SK-N-SH treated with all-trans-retinoic acid at 6 μM for 48 hours (cell line): Measurements from ENCODE around the gene GPC6.

Experiments used
- BACH2 ChIP-seq: fragments of 250-450 bp; sonication (Bioruptor Pico); IDR thresholded peaks from 2 replicates; pipeline ENCODE4 v1.9.0; 2021; ENCODE audit warnings: mild to moderate bottlenecking, borderline replicate concordance
- CREB5 ChIP-seq: fragments of 250-450 bp; sonication (Bioruptor Pico); IDR thresholded peaks from 2 replicates; pipeline ENCODE4 v1.5.1; 2020; ENCODE audit warnings: low read depth, mild to moderate bottlenecking, moderate library complexity
- CSRNP3 ChIP-seq: fragments of 250-450 bp; sonication (Bioruptor Pico); IDR thresholded peaks from 2 replicates; pipeline ENCODE4 v1.5.1; 2021; ENCODE audit warnings: mild to moderate bottlenecking, moderate library complexity
- ESRRG ChIP-seq: fragments of 250-450 bp; sonication (Bioruptor Pico); IDR thresholded peaks from 2 replicates; pipeline ENCODE4 v1.6.1; 2021; ENCODE audit warnings: mild to moderate bottlenecking
- ISL1 ChIP-seq: fragments of 250-450 bp; sonication (Bioruptor Pico); IDR thresholded peaks from 2 replicates; pipeline ENCODE4 v2.1.2; 2022; ENCODE audit warnings: mild to moderate bottlenecking, moderate library complexity
- PATZ1 ChIP-seq: fragments of 250-450 bp; sonication (Bioruptor Pico); IDR thresholded peaks from 2 replicates; pipeline ENCODE4 v1.8.0; 2020; ENCODE audit warnings: mild to moderate bottlenecking, moderate library complexity, borderline replicate concordance
- PPARA ChIP-seq: fragments of 250-450 bp; sonication (Bioruptor Pico); IDR thresholded peaks from 2 replicates; pipeline ENCODE4 v1.5.0; 2020; ENCODE audit warnings: mild to moderate bottlenecking, borderline replicate concordance
- RARB ChIP-seq: fragments of 250-450 bp; sonication (Bioruptor Pico); IDR thresholded peaks from 2 replicates; pipeline ENCODE4 v1.8.0; 2021; ENCODE audit warnings: mild to moderate bottlenecking, moderate library complexity
- ZC3H10 ChIP-seq: fragments of 250-450 bp; sonication (Bioruptor Pico); IDR thresholded peaks from 2 replicates; pipeline ENCODE4 v1.5.1; 2021; ENCODE audit warnings: mild to moderate bottlenecking, moderate library complexity
- ZFP3 ChIP-seq: fragments of 250-450 bp; sonication (Bioruptor Pico); IDR thresholded peaks from 2 replicates; pipeline ENCODE4 v1.5.0; 2020; ENCODE audit warnings: mild to moderate bottlenecking, moderate library complexity
- ZFP30 ChIP-seq: fragments of 450-650 bp; formaldehyde crosslinking; IDR thresholded peaks from 2 replicates; pipeline ENCODE4 v1.5.0; 2022; ENCODE audit warnings: mild to moderate bottlenecking, moderate library complexity
- ZNF8 ChIP-seq: fragments of 450-650 bp; formaldehyde crosslinking; IDR thresholded peaks from 2 replicates; pipeline ENCODE4 v1.5.0; 2020; ENCODE audit warnings: mild to moderate bottlenecking, moderate library complexity

GRCh38 chr13:94232956-94233355 is 1006.3 kb downstream of the GPC6 start:
- TF ChIP-seq ZNF8 (CRISPR knock-in tag) (no peak), ESRRG (CRISPR knock-in tag) (no peak), CREB5 (CRISPR knock-in tag) (no peak), ZC3H10 (CRISPR knock-in tag) (no peak), PPARA (no peak), CSRNP3 (CRISPR knock-in tag) (no peak), PATZ1 (CRISPR knock-in tag) (no peak), RARB (CRISPR knock-in tag) (no peak), ZFP30 (CRISPR knock-in tag) (no peak), ZFP3 (CRISPR knock-in tag) (no peak), BACH2 (CRISPR knock-in tag) (no peak), ISL1 (CRISPR knock-in tag) (no peak)
